Glutamatergic neuron (in vitro differentiated cells): ENCODE data around the gene CD63. TPM values are rescaled to one million over a fixed set of nuclear protein-coding genes. Genes with fewer than 3 reads are reported as not detected.

ENCODE experiments used
- DNase-seq: peaks from one replicate; pipeline ENCODE4 v3.0.0; 2022
- H3K27ac Mint-ChIP-seq: one replicate; pipeline ENCODE4 v1.8.0; 2020; ENCODE audit warnings: mild to moderate bottlenecking, mixed read lengths, inconsistent platforms; ENCODE audit not compliant: unreplicated experiment
- H3K27me3 Mint-ChIP-seq: one replicate; pipeline ENCODE4 v1.8.0; 2020; ENCODE audit warnings: mild to moderate bottlenecking, moderate library complexity, mixed read lengths, inconsistent platforms; ENCODE audit not compliant: unreplicated experiment
- H3K36me3 Mint-ChIP-seq: one replicate; pipeline ENCODE4 v1.8.0; 2020; ENCODE audit warnings: mild to moderate bottlenecking, mixed read lengths, inconsistent platforms; ENCODE audit not compliant: unreplicated experiment
- H3K4me1 Mint-ChIP-seq: one replicate; pipeline ENCODE4 v1.8.0; 2020; ENCODE audit warnings: mild to moderate bottlenecking, low read depth, mixed read lengths, inconsistent platforms; ENCODE audit not compliant: unreplicated experiment
- H3K4me3 Mint-ChIP-seq: one replicate; pipeline ENCODE4 v1.8.0; 2020; ENCODE audit warnings: mild to moderate bottlenecking, mixed read lengths, inconsistent platforms; ENCODE audit not compliant: unreplicated experiment
- H3K9me3 Mint-ChIP-seq: one replicate; pipeline ENCODE4 v1.8.0; 2020; ENCODE audit warnings: mild to moderate bottlenecking, moderate library complexity, mixed read lengths, inconsistent platforms; ENCODE audit not compliant: unreplicated experiment
- CTCF ChIP-seq: fragments of 200-600 bp; sonication (generic); IDR thresholded peaks from one replicate; pipeline ENCODE4 v1.5.0; 2021; ENCODE audit not compliant: partially characterized antibody, unreplicated experiment
- total RNA-seq: library from RNA; stranded (reverse); fragmentation: NEBNext Ultra II Directional; extraction: Animal tissue kit (Norgen Biotek cat#: 25700); gene quantifications from one replicate; pipeline ENCODE4 v1.2.1, GENCODE V29; 2021; ENCODE audit not compliant: unreplicated experiment

Gene CD63
- total RNA-seq, 1 donor from 2014 or later = 619 TPM

- no peaks in the 10 kb centered on the region for H3K36me3 Mint-ChIP-seq
- peaks cover 12% of the 10 kb centered on the region for H3K27me3 Mint-ChIP-seq
- H3K9me3 Mint-ChIP-seq = peaks cover 12% of the 10 kb centered on the region
- no peak overlapping the region for H3K27ac Mint-ChIP-seq
- DNase-seq = peak; percentile 3
- peaks cover 19% of the 10 kb centered on the region for H3K4me1 Mint-ChIP-seq
- no peak for TF ChIP-seq CTCF
- H3K4me3 Mint-ChIP-seq = peak overlapping the region; percentile 58
Measured at GRCh38 chr12:55718624-55719275, 10.1 kb downstream of the CD63 start.

DNA sequence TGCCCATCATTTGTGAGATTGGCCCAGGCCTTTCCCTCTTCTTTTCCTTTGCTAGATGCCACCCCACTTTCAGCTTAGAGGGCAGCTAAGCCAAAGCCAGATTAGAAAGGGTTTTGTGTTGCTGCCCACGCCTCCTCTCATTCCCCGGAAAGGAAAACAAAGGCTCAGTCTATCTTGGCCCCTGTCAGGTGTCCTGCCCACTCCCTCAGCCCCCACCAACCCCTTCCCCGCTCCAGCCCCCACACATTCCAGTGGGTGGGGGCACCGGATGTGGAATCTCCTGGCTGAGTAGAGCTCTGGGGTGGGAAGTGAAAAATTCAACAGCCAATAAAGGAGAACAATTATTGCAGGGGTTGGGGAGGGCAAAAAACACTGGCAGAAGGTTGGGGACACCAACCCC, 10.8 kb downstream of the CD63 start:
- Mint-ChIP-seq H3K27me3 (peaks cover 12% of the 10 kb centered on the region), H3K4me1 (peaks cover 19% of the 10 kb centered on the region), H3K9me3 (peaks cover 12% of the 10 kb centered on the region), H3K4me3 (peak overlapping the region; percentile 58), H3K36me3 (no peaks in the 10 kb centered on the region), H3K27ac (no peak overlapping the region)
- DNase-seq = peak; percentile 1
- TF ChIP-seq CTCF = no peak

DNA sequence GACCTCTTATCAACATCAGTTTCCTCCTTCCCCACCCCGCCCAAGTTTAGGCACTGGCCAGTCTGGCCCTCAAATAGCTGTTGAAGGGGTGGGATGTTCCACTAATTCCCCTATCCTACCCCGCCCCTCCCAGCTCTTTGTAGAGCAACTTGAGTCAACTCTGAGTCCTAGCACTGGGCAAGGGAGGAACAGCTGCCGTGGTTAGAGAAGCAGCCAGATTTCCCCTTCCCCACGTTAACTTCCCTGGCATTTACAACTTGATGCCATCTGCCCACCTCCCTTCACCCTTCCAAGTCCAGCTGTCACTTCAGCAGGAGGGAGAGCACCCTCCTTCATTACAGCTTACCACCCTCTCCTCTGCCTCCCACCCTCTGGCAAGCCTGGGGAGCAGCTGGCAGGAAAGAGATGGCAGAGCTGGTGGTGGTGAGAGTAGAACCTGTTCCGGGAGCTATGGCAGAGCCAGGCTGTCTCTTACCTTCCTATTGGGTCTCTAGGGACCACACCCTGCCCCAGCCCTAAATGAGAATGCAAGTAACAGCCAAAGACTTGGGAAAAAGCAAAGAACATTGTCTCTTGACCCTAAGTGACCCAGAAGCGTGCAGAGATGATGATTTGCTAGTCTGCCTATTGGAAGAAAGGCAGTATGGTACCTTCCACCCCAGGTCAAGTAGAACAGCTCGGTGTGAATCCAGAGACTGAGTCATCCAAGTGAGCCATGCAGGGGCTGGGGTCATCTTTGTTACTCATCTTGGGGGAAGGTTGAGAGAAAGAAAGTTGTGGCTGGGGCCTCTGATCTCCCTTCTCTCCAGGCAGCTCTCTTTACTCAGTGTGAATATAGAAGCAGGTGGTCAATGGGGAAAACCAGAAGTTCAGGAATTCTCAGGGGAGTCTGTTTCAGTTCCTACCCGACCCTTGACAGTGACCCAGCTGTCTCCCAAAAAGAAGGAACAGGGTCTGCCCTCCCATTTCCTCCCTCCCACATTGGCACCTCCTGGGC, 11.5 kb downstream of the CD63 start:
- peak overlapping the region; percentile 93 for H3K4me3 Mint-ChIP-seq
- H3K27ac Mint-ChIP-seq = no peak overlapping the region
- no peaks in the 10 kb centered on the region for H3K36me3 Mint-ChIP-seq
- peaks cover 12% of the 10 kb centered on the region for H3K27me3 Mint-ChIP-seq
- H3K9me3 Mint-ChIP-seq = peaks cover 12% of the 10 kb centered on the region
- DNase-seq = peak; percentile 10
- TF ChIP-seq CTCF = no peak
- peaks cover 26% of the 10 kb centered on the region for H3K4me1 Mint-ChIP-seq

DNA sequence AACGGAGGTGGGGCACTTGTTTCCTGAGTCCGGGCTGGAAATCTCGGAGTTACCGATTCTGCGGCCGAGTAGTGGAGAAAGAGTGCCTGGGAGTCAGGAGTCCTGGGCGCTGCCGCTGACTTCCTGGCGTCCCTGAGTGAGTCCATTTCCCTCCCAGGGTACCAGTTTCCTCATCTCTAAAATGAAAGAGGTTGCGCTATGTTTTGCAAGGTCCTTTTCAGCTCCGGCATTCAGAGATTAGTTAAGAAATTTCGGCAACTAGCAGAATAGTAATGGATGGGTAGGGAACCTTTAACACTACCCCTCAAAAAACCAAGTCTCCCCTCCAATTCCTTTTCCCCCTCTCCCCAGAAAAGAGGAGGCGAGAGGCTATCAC, 12.2 kb downstream of the CD63 start:
- Mint-ChIP-seq H3K4me3 (peak overlapping the region; percentile 93), H3K36me3 (no peaks in the 10 kb centered on the region), H3K9me3 (peaks cover 12% of the 10 kb centered on the region), H3K27ac (peak overlapping the region; percentile 17), H3K4me1 (peaks cover 28% of the 10 kb centered on the region), H3K27me3 (peaks cover 12% of the 10 kb centered on the region)
- TF ChIP-seq CTCF = no peak
- DNase-seq = no peak
